T1000 (cell line): ENCODE measurements around the gene SHC3.

Experiments used
- DNase-seq: peaks from one replicate; lab custom pipeline; 2025; ENCODE audit warnings: mixed read lengths; lab: John Stamatoyannopoulos, UW

SHC3 gene

DNA sequence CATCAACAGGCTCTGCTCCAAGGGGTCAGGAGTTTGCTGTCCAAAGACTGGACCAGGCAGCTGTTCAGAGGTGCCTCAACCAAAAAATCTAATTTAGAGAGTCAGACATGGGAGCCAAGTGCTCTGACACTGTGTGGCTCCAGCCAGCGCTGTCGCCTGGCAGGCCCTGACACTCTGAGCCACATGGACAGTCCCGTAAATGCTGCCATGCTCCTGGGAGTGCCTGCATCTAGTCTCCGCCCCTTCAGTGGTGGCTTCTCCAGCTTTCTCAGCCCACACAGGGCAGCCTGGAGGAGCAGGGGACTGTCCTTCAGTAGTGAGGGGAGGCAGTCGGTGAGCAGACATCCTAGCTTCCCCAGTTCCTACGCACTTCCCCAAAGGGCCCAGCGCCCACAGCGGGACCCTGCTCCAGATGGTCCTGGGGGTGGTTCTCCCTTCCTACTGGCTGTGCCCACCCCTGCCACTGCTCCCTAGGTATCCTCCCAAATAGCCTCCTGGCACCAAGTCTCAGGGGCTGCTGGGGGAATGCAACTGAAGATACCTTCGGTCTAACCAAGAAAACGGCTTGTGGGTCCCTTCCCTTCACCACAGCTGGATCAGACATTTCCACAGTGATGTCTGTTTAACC, 72.3 kb downstream of the SHC3 start:
- no peak for DNase-seq

DNA sequence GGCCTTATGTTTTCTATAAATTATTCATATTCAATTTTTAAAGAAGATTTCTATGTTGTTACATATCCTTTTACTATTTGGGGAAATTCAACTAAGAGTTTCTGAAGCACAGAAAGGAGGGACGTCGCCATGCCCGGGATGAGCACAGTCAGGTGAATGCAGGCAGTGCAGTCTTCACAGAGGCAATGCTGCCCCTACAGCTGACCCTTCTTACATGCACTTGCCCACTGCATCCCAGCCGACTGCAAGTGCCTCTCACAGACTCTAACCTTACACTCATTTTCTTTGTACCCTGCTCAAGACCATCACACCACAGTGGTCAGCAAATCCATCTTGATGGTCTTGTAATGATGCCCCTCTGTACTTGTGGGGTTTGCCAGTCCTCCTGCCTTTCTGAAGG, 73.8 kb downstream of the SHC3 start:
- no peak for DNase-seq

GRCh38 chr9:89097219-89097618, 81.4 kb downstream of the SHC3 start:
- no peak for DNase-seq

DNA sequence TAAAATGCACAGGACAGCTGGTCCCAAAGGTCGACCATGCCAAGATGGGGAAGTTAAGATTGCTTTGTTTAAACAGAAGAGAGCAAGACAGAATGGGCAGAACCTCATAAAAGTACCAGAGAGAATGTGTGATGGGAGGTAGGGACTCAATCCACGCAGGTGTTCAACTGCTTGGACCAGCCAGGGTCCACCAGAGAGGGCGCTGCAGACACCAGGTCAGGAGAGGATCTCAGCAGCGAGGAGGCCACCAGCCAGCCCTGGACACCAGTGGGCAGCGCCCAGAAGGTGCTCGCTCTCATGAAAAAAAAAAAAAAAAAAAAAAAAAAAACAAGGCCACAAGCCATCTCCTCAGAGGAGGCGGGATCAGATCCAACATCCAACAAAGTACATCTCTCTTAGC, 81.8 kb downstream of the SHC3 start:
- DNase-seq, result no peak

GRCh38 chr9:89095761-89096528, 82.7 kb downstream of the SHC3 start:
- DNase-seq, result no peak

DNA sequence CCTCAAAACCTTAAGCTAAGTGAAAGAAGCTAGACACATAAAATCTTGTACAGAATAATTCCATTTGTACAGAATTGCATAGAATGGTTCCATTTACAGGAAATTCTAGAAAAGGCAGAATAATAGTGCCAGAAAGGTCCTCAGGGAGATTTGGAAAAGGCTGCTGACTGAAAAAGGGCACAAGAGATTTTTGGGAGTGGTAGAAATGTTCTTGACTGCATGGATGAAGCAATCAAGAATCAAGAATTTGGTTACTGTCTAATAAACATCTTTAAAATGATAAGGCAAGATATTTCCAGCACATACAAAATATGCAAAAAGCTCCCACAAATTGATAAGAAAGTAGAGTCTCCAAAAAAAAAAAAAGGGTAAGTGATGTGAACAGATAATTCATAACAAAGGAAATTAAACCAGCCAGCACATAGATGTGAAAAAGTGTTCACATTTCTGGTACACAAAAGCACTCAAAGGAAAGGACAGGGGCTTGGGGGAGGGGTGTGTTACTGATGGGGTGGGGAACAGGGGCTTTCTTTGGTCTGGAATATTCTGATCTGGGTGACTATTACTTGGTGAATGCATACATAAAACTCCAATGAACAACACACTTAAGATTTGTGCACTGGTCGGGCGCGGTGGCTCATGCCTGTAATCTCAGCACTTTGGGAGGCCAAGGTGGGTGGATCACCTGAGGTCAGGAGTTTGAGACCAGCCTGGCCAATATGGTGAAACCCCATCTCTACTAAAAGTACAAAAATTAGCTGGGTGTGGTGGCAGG, 85.2 kb downstream of the SHC3 start:
- no peak for DNase-seq

DNA sequence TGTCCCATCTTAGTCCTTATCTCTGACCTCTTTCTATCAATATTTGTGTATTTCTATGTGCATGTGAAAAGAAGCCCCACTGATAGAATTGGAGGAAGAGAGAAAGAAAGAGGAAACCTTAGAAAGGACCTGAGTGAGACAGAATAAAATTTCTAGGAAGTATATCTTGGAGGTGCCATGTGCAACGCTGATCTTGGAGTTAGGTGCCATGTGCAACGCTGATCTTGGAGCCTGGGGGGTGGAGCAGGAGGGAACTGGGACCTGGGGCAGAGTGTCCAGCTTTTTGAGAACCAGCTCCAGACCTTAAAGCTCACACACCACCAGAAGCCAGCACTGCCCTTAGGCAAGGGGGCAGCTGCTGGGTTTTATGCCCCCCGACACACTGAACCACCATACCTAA, 89.4 kb downstream of the SHC3 start:
- no peak for DNase-seq

GRCh38 chr9:89083626-89084025, 95.0 kb downstream of the SHC3 start:
- DNase-seq, result no peak

GRCh38 chr9:89080193-89080592, 98.4 kb downstream of the SHC3 start:
- DNase-seq, result no peak

GRCh38 chr9:89079391-89079790, 99.2 kb downstream of the SHC3 start:
- DNase-seq, result no peak

DNA sequence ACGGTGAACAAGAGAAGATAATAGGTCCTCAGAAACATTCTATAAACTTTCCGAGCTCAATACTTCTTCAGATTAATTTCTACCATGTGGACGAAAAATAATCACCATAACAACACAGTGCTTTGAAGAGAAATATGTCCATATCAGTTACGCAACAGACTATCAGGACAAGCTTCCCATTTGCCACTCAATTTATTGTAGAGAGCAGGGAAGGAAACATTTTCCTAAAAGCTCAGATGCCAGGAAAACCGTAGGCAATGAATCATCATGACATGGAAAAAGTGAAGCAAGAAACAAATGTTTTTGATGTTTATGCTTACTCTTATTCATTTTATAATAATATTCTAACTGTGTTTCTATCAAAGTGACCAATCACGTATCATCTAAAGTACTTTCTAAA, 99.8 kb downstream of the SHC3 start:
- no peak for DNase-seq

- DNase-seq, result no peak
Observed at GRCh38 chr9:89078421-89078820, 100.2 kb downstream of the SHC3 start.

DNA sequence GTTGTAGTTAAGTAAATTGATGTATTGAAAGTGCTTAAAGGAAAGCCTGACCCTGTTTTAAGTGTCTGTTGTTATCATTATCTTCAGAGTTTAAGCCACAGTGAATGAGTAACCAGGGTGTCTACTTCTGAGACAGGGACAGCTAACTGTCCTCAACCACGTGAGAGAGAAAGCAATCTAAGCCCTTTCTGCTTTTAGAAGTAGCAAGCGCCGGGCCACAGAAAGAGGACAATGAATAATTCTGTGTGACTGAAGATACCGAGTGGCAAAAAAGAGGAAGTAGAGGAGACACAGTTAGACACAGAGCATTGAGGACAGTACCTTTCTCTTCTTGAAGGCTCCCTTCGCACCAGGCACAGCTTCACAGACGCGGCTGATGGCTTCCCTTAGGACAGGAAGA, 101.1 kb downstream of the SHC3 start:
- DNase-seq, result no peak

GRCh38 chr9:89073397-89073796, 105.2 kb downstream of the SHC3 start:
- DNase-seq, result no peak

- no peak for DNase-seq
Observed at GRCh38 chr9:89071591-89071990, 107.0 kb downstream of the SHC3 start.

DNA sequence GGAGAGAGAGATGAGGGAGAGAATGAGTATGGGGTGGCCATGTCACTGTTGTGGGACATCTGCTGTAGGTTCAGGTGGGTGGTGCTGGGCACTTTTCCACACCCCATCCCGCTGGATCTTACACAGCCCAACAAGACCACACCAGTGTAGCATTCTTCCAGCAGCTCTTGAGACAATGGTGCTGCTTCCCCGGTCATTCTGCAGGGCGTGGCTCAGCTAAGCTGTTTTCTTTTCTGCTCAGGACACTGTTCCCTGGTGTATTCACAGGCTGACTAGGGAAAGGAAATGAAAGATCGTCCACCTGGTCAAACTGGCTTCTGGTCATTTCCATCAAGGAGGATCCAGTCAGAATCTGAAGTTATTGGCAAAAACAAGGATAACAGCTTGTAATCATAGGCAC, 111.8 kb downstream of the SHC3 start:
- DNase-seq, result no peak

GRCh38 chr9:89065921-89066320, 112.7 kb downstream of the SHC3 start:
- DNase-seq, result no peak

- no peak for DNase-seq
Observed at GRCh38 chr9:89060790-89061189, 117.8 kb downstream of the SHC3 start.

GRCh38 chr9:89059925-89060506, 118.6 kb downstream of the SHC3 start:
- no peak for DNase-seq

DNA sequence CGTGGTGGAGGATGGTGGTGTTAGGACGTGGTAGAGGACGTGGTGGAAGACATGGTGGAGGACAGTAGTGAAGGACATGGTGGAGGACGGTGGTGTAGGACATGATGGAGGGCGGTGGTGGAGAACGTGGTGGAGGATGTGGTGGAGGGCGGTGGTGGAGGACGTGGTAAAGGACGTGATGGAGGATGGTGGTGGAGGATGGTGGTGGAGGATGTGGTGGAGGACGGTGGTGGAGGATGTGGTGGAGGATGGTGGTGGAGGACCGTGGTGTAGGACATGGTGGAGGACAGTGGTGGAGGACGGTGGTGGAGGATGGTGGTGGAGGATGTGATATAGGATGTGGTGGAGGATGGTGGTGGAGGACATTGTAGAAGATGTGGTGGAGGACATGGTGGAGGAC, 119.7 kb downstream of the SHC3 start:
- DNase-seq, result no peak

DNA sequence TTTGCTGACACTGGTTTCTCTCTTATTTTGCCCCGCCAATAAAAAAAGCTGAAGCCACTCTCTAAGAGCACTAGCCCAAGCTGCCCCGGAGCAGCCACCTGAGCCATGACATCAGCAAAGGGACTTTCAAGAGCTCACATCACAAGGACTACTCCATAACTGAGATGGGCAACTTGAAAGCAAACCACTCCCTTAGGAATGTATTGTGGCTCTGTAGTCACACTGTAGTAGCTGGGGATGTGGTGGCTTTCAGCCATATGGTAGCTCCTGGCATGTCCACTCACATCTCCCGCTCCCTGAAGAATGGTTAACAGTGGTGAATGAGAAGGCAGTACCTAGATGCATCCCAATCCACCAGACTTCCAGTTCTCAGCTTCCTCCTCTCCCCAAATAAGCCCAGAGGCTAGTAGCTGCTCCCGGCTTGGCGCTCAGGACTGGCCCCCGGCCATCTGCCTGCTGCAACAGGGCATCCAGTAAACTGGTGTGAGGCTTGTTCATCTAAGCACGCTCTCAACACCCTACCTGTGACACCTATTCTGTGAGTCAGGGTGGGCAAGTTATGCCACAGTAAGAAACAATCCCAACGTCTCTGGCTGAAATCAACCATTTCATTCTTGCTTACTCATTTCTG, 123.6 kb downstream of the SHC3 start:
- no peak for DNase-seq

DNA sequence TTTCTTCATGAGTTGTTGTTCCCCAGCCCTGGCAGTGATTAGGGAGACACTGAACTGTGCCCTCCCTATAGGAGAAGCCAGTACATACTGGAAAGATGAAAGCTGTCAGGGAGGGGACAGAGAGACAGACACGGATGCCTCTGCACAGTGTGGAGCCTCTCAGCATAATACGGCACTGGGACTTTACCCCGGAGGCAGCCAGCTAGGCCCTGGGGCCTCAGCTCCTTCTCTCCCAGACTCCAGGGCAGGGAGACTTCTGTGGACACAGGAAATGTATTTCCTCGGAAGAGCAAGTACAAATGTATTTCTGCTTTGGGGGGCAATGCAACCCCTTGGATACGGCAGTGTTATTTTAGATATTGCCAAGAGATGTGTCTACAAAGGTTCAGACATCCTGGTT, 125.3 kb downstream of the SHC3 start:
- no peak for DNase-seq
